D721Med (cell line): ENCODE measurements around the gene COL16A1.
A peak's percentile ranks its signal among the peaks of the same experiment; 100 is the strongest.
"Not testable (repeated sequence)": the region's sequence is repeated elsewhere in the genome, so short reads cannot be mapped to it uniquely, and the experiment has no call there.

Source experiments
- DNase-seq: peaks from one replicate; pipeline ENCODE4 v3.0.0; 2011; ENCODE audit warnings: low spot score; ENCODE audit not compliant: insufficient read length
- FAIRE-seq: peaks from 2 replicates; lab custom pipeline; 2011; peaks lifted over from hg19 to GRCh38; lab: Jason Lieb, UNC
- CTCF ChIP-seq: IDR thresholded peaks from 2 replicates; pipeline ENCODE4 v1.5.1; 2012; ENCODE audit warnings: mild to moderate bottlenecking, control low read depth; ENCODE audit not compliant: insufficient read depth; ENCODE audit errors: missing control alignments

The COL16A1 gene

GRCh38 chr1:31714442-31715086 is 10.7 kb upstream of the COL16A1 start:
- TF ChIP-seq CTCF, result peak; percentile 72
- FAIRE-seq (no peak), DNase-seq (no peak)

- FAIRE-seq (no peak), DNase-seq (no peak)
- TF ChIP-seq CTCF, result no peak
Observed at GRCh38 chr1:31712630-31713029, 8.8 kb upstream of the COL16A1 start.

- FAIRE-seq, result no peak
- TF ChIP-seq CTCF, result no peak
- DNase-seq, result no peak
Observed at GRCh38 chr1:31712068-31712467, 8.3 kb upstream of the COL16A1 start.

GRCh38 chr1:31708324-31708723 is 4.5 kb upstream of the COL16A1 start:
- no peak for TF ChIP-seq CTCF
- FAIRE-seq, result no peak
- no peak for DNase-seq

GRCh38 chr1:31707711-31708110 is 3.9 kb upstream of the COL16A1 start:
- FAIRE-seq, result no peak
- no peak for DNase-seq
- no peak for TF ChIP-seq CTCF

- DNase-seq, FAIRE-seq: not testable (repeated sequence)
Observed at GRCh38 chr1:31707059-31707600, 3.3 kb upstream of the COL16A1 start.

GRCh38 chr1:31706384-31707058 is 2.7 kb upstream of the COL16A1 start:
- DNase-seq (no peak), FAIRE-seq (no peak)
- no peak for TF ChIP-seq CTCF
